ACC112 (cell line): ENCODE measurements around the gene PPP1R14C.
"Not testable (repeated sequence)": the region's sequence is repeated elsewhere in the genome, so short reads cannot be mapped to it uniquely, and the experiment has no call there.

ENCODE experiments used
- H2AFZ ChIP-seq: fragments of 200-600 bp; sonication (generic); one replicate; pipeline ENCODE4 v1.6.0; 2017; ENCODE audit warnings: antibody characterized with exemption, low read length; ENCODE audit not compliant: unreplicated experiment
- H3K27ac ChIP-seq: fragments of 200-600 bp; sonication (generic); 2 replicates; pipeline ENCODE4 v1.5.1; 2014; ENCODE audit warnings: low read depth, mild to moderate bottlenecking, antibody characterized with exemption, low read length, moderate library complexity
- H3K27me3 ChIP-seq: fragments of 200-600 bp; sonication (generic); 2 replicates; pipeline ENCODE4 v1.6.1; 2014; ENCODE audit warnings: mild to moderate bottlenecking, antibody characterized with exemption, low read length, moderate library complexity, mixed read lengths; ENCODE audit not compliant: insufficient read depth
- H3K36me3 ChIP-seq: fragments of 200-600 bp; sonication (generic); 2 replicates; pipeline ENCODE4 v1.6.1; 2016; ENCODE audit warnings: mild to moderate bottlenecking, antibody characterized with exemption, low read length, moderate library complexity, mixed read lengths; ENCODE audit not compliant: insufficient read depth
- H3K4me1 ChIP-seq: fragments of 200-600 bp; sonication (generic); one replicate; pipeline ENCODE4 v1.6.1; 2016; ENCODE audit warnings: low read length, mixed read lengths; ENCODE audit not compliant: insufficient read depth, unreplicated experiment, control insufficient read depth
- H3K4me3 ChIP-seq: fragments of 200-600 bp; sonication (generic); 2 replicates; pipeline ENCODE4 v1.5.1; 2014; ENCODE audit warnings: mild to moderate bottlenecking, low read depth, low read length
- H3K79me2 ChIP-seq: fragments of 200-600 bp; sonication (generic); one replicate; pipeline ENCODE4 v1.6.0; 2016; ENCODE audit warnings: low read length; ENCODE audit not compliant: control insufficient read depth, unreplicated experiment, insufficient read depth

PPP1R14C gene

DNA sequence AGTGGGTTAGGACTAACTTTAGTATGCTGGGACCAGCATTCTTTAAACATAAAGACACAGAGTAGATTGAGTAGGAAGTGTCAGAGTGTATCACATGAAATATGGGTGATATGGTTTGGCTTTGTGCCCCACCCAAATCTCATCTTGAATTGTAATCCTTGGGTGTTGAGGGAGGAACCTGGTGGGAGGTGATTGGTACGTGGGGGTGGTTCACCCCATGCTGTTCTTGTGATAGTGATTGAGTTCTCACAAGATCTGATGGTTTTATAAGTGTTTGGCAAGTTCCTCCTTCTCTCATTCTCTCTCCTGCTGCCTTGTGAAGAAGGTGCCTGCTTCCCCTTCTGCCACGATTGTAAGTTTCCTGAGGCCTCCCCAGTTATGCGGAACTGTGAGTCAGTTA lies 5.1 kb upstream of the PPP1R14C start:
- not testable (repeated sequence) for H2AFZ ChIP-seq, H3K27ac ChIP-seq, H3K36me3 ChIP-seq, H3K4me1 ChIP-seq, H3K79me2 ChIP-seq, H3K4me3 ChIP-seq
- H3K27me3 ChIP-seq, result peaks cover 46% of the 10 kb centered on the region

DNA sequence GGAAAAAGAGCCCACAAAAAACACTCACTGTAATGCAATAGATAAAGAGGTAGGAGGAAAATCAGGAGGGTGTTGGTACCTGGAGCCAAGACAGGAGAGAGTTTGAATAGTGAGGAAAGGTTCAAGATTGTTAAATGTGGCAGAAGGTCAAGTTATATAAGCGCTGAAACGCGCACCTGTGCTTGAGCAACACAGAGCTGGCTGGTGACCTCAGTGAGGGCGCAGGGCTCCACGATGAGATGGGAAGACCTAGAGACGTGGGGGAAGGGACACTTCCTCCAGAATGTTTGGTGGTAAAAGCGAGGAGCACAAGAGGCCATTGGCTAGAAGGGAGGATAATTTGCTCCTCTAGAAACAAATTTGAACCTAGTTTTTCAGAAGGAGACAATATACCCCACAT lies 4.2 kb upstream of the PPP1R14C start:
- H3K4me1 ChIP-seq, result no peaks in the 10 kb centered on the region
- no peaks in the 10 kb centered on the region for H3K79me2 ChIP-seq
- H3K36me3 ChIP-seq, result no peaks in the 10 kb centered on the region
- H3K27ac ChIP-seq, result no peak overlapping the region
- peaks cover 54% of the 10 kb centered on the region for H3K27me3 ChIP-seq
- H3K4me3 ChIP-seq, result no peak overlapping the region
- no peak overlapping the region for H2AFZ ChIP-seq

DNA sequence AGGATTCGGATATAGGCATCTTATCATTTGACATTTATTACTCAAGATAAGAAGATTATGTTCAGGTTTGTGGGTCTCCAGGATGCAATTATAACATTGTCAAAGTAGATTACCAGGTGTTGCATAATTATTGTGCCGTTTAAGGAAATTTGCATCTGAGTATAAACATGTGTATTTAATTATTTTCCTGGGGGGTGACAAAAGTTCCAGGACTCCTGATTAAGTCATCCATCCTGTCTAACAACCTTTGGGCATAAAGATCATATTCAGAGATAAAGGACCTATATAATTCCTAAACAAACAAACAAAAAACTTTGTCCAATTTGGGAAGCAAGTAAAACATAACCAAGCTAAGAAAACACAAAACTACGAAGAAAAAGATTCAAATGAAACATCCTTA lies 3.3 kb upstream of the PPP1R14C start:
- Histone ChIP-seq H3K27ac (no peak overlapping the region), H2AFZ (no peak overlapping the region), H3K4me3 (no peak overlapping the region), H3K79me2 (no peaks in the 10 kb centered on the region), H3K4me1 (no peaks in the 10 kb centered on the region), H3K27me3 (peaks cover 63% of the 10 kb centered on the region), H3K36me3 (no peaks in the 10 kb centered on the region)

DNA sequence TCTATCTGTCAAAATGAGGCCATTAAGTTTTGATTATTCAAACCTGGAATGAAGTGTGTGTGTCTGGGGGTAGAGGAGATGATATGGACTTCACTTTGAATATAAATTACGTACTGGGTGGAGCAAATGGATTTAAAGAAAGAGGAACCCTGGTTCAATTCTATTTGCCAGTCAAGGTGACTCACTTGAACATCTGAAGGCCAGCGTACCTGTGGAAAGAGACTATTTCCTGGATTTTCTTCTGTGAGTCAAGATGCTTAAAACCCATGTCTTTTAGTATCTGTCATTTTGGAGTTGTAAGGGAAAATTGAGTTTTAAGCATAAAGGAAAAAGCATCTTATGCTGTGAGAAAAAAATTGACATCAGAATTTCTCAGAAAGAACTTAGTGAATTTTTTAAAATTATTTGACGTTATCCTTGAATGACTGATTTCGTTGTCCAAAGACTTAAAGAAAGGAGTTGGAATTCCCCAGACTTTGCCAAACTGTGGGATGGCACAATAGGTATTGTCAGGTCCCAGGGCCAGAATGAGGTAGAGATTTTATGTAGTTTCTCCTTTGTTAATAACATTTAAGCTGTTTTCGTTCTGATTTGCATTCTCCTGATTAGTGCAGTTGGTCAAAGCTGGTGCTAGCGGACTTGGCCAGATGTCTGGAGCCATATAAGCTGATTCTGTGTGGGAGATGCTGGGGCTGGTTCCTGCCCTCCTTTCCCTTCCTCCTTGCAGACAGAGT lies 2.4 kb upstream of the PPP1R14C start:
- Histone ChIP-seq H3K27me3 (peaks cover 71% of the 10 kb centered on the region), H3K27ac (no peak overlapping the region), H3K36me3 (no peaks in the 10 kb centered on the region), H3K79me2 (no peaks in the 10 kb centered on the region), H3K4me1 (no peaks in the 10 kb centered on the region), H2AFZ (no peak overlapping the region), H3K4me3 (no peak overlapping the region)

DNA sequence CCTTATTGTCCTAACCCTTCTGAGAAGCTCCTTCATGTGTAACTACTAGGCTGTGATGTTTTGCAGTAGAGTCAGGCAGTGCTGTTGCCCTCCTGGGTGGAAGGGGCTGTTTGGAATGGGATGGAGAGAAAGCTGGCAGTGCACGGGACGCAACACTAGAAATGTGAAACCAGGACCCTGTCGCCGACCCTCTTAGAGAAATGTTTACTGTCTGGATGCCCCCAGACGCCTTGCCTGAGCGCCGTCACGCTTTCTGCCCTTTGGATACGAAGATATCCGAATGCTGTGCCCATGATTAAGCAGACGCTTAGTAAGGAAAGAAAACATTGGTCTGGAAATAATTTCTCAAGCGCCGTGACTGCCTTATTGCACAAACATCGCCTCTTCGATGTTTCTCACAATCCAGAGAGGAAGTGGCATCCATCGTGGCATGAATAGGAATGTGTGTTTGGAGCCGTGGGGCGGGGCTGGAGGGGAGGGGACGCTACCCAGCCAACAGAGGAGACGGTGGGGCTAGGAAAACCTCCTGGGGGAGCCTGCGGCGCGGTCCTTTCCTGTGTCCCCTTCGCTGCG lies 661 bp upstream of the PPP1R14C start:
- Histone ChIP-seq H3K79me2 (no peaks in the 10 kb centered on the region), H3K27ac (no peak overlapping the region), H3K4me1 (no peaks in the 10 kb centered on the region), H3K27me3 (peaks cover 81% of the 10 kb centered on the region), H3K4me3 (peak overlapping the region; percentile 72), H3K36me3 (no peaks in the 10 kb centered on the region), H2AFZ (peak overlapping the region; percentile 72)

DNA sequence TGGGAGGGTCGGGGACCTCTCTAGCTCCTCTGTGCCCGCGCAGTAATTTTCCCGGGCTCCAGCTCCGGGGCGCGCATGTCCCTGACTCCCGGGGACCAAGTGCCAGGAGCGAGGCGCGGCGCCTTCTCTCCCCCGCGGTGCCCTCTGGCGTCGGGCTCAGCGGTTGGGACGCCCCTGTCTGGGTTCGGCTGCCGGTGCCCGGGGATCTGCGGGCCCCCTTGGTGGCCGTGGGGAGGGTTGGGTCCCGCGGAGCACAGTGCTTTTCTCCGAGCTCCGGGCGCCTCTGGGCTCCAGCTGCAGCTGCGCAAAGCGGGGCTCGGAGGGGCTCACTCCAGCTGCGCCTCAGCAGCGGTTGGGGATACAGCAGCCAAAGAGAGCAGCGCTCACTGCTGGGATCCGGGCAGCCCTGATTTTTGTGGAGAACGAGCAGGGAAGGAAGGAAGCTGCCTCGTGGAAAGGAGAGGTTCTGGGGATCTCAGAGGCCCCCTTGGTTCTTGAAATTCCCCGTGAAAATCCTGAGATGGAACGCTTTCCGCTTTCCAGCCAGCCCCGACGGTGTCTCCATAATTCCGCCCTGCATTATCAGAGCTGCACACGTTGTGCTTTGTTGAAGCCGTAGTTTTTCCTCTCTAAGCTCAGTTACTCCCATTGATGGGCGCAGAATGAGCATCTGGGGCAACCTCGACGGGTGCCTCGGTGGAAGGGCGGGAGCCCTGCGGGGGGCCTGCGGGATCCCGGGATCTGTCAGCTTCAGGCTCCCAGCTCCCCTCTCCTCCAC lies 861 bp downstream of the PPP1R14C start:
- Histone ChIP-seq H3K4me3 (peak overlapping the region; percentile 72), H3K27me3 (peaks cover 91% of the 10 kb centered on the region), H3K27ac (no peak overlapping the region), H3K36me3 (no peaks in the 10 kb centered on the region), H2AFZ (peak overlapping the region; percentile 49), H3K4me1 (no peaks in the 10 kb centered on the region), H3K79me2 (no peaks in the 10 kb centered on the region)

DNA sequence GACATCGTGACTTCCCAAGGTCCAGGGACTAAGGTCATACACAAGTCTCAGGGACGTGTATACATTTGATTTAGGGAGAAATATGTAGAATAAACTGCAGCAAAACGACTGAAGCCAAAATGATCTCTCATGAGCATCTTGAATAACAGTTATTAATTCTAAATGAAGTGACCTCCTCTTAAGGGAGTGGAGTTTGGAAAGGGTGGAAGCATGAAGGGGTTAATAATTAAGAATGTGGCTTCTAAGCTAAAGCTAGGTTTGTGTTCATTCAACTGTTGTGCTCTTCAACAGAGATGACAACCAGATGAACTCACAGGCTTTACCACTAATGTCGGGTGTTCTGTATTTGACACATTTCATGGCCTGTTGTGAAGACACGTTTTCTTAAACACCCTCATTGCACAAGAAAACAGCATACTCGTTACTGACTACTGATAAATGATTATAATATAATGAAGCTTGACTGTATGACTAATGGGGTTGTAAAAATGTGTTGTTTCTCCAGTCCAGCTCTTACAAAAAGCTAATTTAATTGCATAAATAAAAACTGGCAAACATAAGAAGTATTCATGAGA lies 1.5 kb downstream of the PPP1R14C start:
- Histone ChIP-seq H3K27me3 (peaks cover 86% of the 10 kb centered on the region), H3K4me1 (no peaks in the 10 kb centered on the region), H3K36me3 (no peaks in the 10 kb centered on the region), H3K79me2 (no peaks in the 10 kb centered on the region), H3K27ac (no peak overlapping the region), H3K4me3 (0 out of 2 replicates have a peak overlapping the region, but pooled peaks have one; percentile 72), H2AFZ (no peak overlapping the region)

DNA sequence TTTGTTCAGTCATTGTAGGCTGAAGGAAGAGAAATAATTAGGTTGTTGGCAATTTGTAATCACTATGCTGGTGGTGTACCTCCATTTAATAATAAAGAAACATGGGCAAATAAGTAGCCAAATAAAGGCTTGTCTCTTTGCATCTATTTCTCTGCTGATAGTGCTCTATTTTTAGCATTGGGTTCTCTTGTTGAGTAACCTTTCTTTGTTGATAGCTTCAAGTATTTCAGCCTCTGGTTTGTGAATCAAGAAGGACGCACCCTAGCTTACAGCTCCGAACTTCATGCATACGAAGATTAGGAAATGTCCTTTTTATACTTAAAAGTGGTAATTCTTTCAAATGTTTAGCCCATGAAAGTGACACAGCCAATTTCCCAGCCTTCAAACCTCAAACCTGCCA lies 2.6 kb downstream of the PPP1R14C start:
- Histone ChIP-seq H3K27ac (no peak overlapping the region), H2AFZ (no peak overlapping the region), H3K36me3 (no peaks in the 10 kb centered on the region), H3K27me3 (peaks cover 85% of the 10 kb centered on the region), H3K4me3 (no peak overlapping the region), H3K79me2 (no peaks in the 10 kb centered on the region), H3K4me1 (no peaks in the 10 kb centered on the region)

DNA sequence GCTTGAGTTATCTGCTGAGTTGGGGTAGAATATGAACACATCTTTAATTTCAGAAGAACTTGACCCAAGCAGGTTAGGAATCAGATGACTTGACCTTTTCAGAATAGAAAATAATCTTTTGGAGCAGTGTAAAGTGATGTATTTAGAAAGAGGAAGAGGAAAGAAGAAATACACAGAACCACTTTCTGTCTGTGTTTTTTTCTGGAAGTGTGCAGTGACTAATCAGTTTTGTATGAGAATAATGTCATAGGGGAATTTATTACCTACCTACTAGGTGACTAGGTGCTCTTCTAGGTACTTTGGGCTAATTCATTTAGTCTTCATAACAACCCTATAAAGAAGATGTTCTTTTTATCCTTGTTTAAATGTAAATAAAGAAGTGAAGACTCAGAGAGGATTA lies 3.0 kb downstream of the PPP1R14C start:
- no peak overlapping the region for H3K4me3 ChIP-seq
- H2AFZ ChIP-seq, result no peak overlapping the region
- no peaks in the 10 kb centered on the region for H3K79me2 ChIP-seq
- H3K4me1 ChIP-seq, result no peaks in the 10 kb centered on the region
- no peaks in the 10 kb centered on the region for H3K36me3 ChIP-seq
- no peak overlapping the region for H3K27ac ChIP-seq
- H3K27me3 ChIP-seq, result peaks cover 85% of the 10 kb centered on the region

DNA sequence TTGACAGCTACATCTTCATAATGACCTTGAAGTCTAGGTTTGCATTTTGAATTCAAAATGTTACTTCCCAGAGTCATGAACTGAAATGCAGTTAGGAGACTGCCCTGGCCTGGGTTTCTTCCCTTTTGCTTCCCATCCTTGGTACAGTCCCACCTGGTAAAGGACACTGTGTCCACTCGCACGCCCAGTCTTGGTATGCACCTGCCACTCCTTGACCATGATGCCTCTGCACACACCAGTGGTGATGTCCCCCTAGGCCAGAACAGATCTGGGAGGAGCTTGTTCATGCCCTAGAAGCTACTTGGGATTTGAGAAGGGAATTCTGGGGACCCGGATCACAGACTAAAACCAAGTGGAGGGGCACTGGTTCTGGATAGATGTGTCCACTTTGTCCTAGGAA lies 3.6 kb downstream of the PPP1R14C start:
- Histone ChIP-seq H3K4me1 (no peaks in the 10 kb centered on the region), H3K36me3 (no peaks in the 10 kb centered on the region), H3K27ac (no peak overlapping the region), H3K27me3 (peaks cover 85% of the 10 kb centered on the region), H3K79me2 (no peaks in the 10 kb centered on the region), H3K4me3 (no peak overlapping the region), H2AFZ (no peak overlapping the region)
